RPMI7951 (cell line): ENCODE data around the gene ZNF423. TPM values are rescaled to one million over a fixed set of nuclear protein-coding genes. Genes with fewer than 3 reads are reported as not detected.
A peak's percentile ranks its signal among the peaks of the same experiment; 100 is the strongest.

Experiments used
- DNase-seq: peaks from one replicate; pipeline ENCODE4 v3.0.0-alpha.2; 2012; ENCODE audit warnings: low read depth
- total RNA-seq: library from RNA; depleted of rRNA; stranded (reverse); fragments of >200 nt; shearing (Covaris generic); gene quantifications from 2 replicates; pipeline ENCODE4 v1.2.3, GENCODE V29; 2014

ZNF423 gene
- total RNA-seq, 1 experiment from 2014 or later = under 0.01 TPM

GRCh38 chr16:49664221-49665215, 191.4 kb downstream of the ZNF423 start:
- DNase-seq = no peak

- DNase-seq = no peak
Measured at GRCh38 chr16:49663081-49664065, 192.5 kb downstream of the ZNF423 start.

- no peak for DNase-seq
Measured at GRCh38 chr16:49662569-49662968, 193.3 kb downstream of the ZNF423 start.

- no peak for DNase-seq
Measured at GRCh38 chr16:49661465-49662187, 194.3 kb downstream of the ZNF423 start.

- DNase-seq = no peak
Measured at GRCh38 chr16:49660626-49661025, 195.3 kb downstream of the ZNF423 start.

GRCh38 chr16:49659356-49659755, 196.6 kb downstream of the ZNF423 start:
- DNase-seq = no peak

- no peak for DNase-seq
Measured at GRCh38 chr16:49658531-49658930, 197.4 kb downstream of the ZNF423 start.

GRCh38 chr16:49657736-49658465, 198.0 kb downstream of the ZNF423 start:
- no peak for DNase-seq

- DNase-seq = no peak
Measured at GRCh38 chr16:49654425-49654824, 201.5 kb downstream of the ZNF423 start.

- DNase-seq = no peak
Measured at GRCh38 chr16:49653577-49653976, 202.3 kb downstream of the ZNF423 start.

GRCh38 chr16:49653173-49653570, 202.7 kb downstream of the ZNF423 start:
- DNase-seq = no peak

- DNase-seq = no peak
Measured at GRCh38 chr16:49652456-49653172, 203.3 kb downstream of the ZNF423 start.

- DNase-seq = no peak
Measured at GRCh38 chr16:49651996-49652395, 203.9 kb downstream of the ZNF423 start.

GRCh38 chr16:49651226-49651625, 204.7 kb downstream of the ZNF423 start:
- no peak for DNase-seq

GRCh38 chr16:49650603-49651002, 205.3 kb downstream of the ZNF423 start:
- DNase-seq = no peak

- peak; percentile 20 for DNase-seq
Measured at GRCh38 chr16:49649013-49649765, 206.7 kb downstream of the ZNF423 start.

- DNase-seq = no peak
Measured at GRCh38 chr16:49647673-49648072, 208.2 kb downstream of the ZNF423 start.

GRCh38 chr16:49645263-49645662, 210.6 kb downstream of the ZNF423 start:
- no peak for DNase-seq

- no peak for DNase-seq
Measured at GRCh38 chr16:49644145-49644463, 211.8 kb downstream of the ZNF423 start.
